A673 (cell line): Measurements from ENCODE around the gene PDPR.
"Not testable (repeated sequence)": the region's sequence is repeated elsewhere in the genome, so short reads cannot be mapped to it uniquely, and the experiment has no call there.

Experiments used
- CTCF ChIP-seq: fragments of 300-800, 200-600 bp; sonication (generic); conservative IDR thresholded peaks from 2 replicates; pipeline ENCODE4 v1.5.1; 2017; ENCODE audit warnings: low read depth, mild to moderate bottlenecking, antibody characterized with exemption, low read length, moderate library complexity, mixed read lengths
- EZH2 ChIP-seq: fragments of 200-600 bp; sonication (generic); IDR thresholded peaks from 2 replicates; pipeline ENCODE4 v1.6.1; 2017; ENCODE audit warnings: borderline replicate concordance, low read depth, mild to moderate bottlenecking, mixed read lengths, antibody characterized with exemption, low read length; ENCODE audit not compliant: poor library complexity, severe bottlenecking

DNA sequence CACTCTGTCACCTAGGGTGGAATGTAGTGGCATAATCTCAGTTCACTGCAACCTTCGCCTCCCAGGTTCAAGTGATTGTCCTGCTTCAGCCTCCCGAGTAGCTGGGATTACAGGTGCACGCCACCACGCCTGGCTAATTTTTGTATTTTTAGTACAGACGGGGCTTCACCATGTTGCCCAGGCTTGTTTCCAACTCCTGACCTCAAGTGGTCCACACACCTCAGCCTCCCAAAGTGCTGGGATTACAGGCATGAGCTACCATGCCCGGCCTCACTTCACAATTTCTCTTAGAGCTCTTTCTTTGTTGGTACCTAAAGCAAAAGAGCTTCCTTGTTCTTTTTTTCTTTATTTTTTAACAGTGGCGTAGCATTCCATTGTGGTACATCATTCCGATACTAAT is 35.2 kb downstream of the PDPR start:
- not testable (repeated sequence) for TF ChIP-seq CTCF, EZH2
